Activated CD8-positive, alpha-beta memory T cell treated with anti-CD3 and anti-CD28 coated beads for 36 hours (primary cell): ENCODE data around the gene RAPH1. TPM values are rescaled to one million over a fixed set of nuclear protein-coding genes. Genes with fewer than 3 reads are reported as not detected.
"Not testable (repeated sequence)": the region's sequence is repeated elsewhere in the genome, so short reads cannot be mapped to it uniquely, and the experiment has no call there.

ENCODE experiments used
- CTCF ChIA-PET: fragments of 350-600 bp; sonication (Branson Sonifier 250); formaldehyde crosslinking; loops from one replicate; lab custom pipeline; 2021; ENCODE audit warnings: antibody characterized with exemption; lab: Charles Lee
- POLR2A ChIA-PET: fragments of 350-600 bp; sonication (Branson Sonifier 250); formaldehyde crosslinking; loops from one replicate; lab custom pipeline; 2021; ENCODE audit warnings: antibody characterized with exemption; lab: Charles Lee
- total RNA-seq, 2 experiments: library from RNA; stranded (reverse); gene quantifications; one replicate each; pipeline ENCODE4 v1.2.3, GENCODE V29; 2021

RAPH1 gene
- total RNA-seq, 2 experiments from 2014 or later = 1.5 to 2.6 TPM

DNA sequence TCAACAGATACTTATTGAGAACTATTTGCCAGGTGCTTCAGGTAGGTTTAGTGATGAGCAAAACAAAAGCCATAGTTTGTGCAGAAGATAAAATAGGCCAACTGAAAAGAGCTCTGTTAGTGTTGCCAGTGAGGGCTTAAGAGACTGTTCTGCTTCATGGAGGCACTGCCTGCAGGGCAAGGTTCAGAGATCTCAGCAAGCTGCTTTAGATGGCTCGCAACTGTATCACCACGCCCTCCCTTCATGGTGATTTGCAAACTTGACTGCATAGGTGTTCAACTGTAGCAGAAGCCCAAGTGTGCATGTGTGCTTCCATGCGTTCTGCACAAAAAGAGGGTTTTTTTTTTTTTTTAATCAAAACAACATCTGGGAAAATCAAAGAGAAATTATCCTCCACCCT, 84.5 kb downstream of the RAPH1 start:
- CTCF ChIA-PET = no interaction called here
- POLR2A ChIA-PET = no interaction called here

DNA sequence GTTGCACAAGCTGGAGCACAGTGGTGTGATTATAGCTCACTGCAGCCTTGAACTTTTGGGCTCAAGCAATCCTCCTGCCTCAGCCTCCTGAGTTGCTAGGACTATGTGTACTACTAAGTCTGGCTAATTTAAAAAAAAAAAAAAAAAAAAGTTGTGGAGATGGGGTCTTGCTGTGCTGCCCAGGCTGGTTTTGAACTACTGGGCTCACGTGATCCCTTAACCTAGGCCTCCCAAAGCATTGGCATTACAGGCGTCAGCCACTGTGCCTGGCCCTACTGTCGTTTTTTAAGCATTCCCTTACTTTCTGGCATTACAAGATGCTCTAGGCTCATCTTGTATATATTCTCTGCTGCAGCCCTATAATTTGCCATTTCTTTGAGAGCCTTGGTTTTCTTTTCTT, 88.3 kb downstream of the RAPH1 start:
- POLR2A ChIA-PET = interaction anchor here (0.6 kb wide), 1 partner anchor 220 kb away, joined by 3 read pairs; no protein-coding TSS in a partner anchor
- CTCF ChIA-PET = no interaction called here

DNA sequence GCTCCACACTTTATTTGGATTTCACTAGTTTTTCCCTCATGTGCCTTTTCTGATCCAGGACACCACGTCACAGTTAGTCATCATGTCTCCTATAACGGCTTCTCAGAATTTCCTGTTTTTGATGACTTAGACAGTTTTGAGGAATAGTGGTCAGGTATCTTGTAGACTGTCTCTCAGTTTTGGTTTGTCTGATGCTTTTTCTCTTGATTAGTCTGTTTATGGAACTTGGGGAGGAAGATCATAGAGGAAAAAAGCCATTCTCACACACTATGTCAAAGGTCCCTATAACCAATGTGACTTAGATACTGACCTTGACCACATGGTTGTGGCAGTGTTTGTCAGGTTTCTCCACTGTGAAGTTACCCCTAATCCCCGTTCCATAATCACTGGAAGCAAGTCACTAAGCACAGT, 89.0 kb downstream of the RAPH1 start:
- ChIA-PET POLR2A (interaction anchor here (0.6 kb wide), 1 partner anchor 220 kb away, joined by 3 read pairs; no protein-coding TSS in a partner anchor), CTCF (no interaction called here)

DNA sequence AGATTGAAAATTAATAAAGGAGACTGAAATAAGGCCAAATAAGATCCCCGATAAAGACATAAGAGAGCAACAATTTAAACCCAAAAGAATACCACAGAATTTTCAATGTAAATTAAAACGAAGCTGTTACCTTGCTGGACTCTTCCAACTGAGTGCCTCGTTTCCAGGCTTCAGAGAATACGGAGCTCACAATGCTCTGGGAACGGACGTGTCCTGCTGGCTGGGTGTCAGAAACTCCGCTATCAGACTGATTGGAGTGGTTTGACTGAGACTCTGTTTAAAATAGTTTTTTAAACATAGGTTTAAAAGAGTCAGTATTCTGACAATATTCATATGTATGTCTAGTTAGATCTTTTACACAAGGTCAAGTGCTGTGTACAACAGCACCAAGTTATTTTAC, 90.4 kb downstream of the RAPH1 start:
- POLR2A ChIA-PET = no interaction called here
- CTCF ChIA-PET = no interaction called here

DNA sequence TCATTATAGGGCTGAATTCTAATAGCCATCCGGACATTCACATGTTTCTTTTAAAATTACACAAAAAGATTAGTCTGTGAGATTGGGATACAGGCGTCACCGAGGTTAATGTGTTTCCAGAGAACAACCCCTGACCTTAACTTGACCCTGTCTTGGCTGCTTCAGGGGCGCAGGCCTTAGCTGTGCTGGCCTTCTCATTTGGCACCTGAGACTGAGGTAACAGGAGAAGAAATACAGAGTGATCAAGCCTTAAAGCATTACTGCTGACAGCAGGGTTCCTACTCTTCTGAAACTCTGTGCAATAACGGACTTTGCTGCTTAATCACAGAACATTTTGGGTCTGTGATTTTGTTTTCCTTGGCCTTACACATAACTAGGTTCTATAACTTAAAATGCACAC, 92.6 kb downstream of the RAPH1 start:
- CTCF ChIA-PET = no interaction called here
- POLR2A ChIA-PET = no interaction called here

DNA sequence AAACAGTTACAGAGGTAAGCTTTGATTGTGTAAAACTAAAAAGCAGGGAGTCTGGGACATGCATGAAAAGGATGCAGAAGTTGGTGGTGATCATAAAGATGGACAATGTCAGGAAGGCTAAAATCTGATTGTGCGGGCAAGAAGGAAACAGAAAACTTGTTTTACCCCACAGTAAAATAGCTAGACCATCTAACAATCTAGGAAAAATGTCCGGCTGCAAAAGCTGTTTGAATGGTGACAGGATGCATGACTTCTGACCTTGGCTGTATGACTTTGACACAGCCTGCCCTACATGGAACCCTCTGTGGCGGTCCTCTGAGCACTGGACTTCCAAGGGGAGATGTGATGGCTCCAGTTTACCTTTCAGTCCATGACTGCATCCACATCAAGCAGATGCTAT, 93.6 kb downstream of the RAPH1 start:
- ChIA-PET CTCF (no interaction called here), POLR2A (no interaction called here)

GRCh38 chr2:203440671-203441070, 94.4 kb downstream of the RAPH1 start:
- POLR2A ChIA-PET = no interaction called here
- CTCF ChIA-PET = no interaction called here

DNA sequence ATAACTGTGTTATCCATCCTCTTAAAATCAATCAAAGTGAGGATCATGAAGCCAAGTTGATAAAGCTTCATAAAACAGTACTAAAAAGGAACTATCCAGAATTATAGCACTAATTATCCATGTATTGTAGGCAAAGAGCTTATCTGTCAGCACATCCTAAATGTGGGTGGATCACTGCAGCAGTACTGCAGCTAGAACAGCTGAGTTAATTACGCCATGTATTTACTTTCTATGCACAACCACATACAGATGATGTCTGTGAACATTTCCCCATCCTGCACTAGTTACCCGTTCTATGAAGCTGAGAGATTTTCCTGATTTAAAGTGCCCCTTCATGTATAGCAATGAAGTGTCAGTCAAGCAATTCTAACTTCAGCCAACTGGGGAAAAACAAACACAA, 96.6 kb downstream of the RAPH1 start:
- ChIA-PET POLR2A (no interaction called here), CTCF (no interaction called here)

GRCh38 chr2:203437511-203437910, 97.6 kb downstream of the RAPH1 start:
- CTCF ChIA-PET = no interaction called here
- POLR2A ChIA-PET = no interaction called here

- POLR2A ChIA-PET = no interaction called here
- CTCF ChIA-PET = no interaction called here
Measured at GRCh38 chr2:203436496-203436895, 98.6 kb downstream of the RAPH1 start.

- ChIA-PET POLR2A (no interaction called here), CTCF (interaction anchor here (0.5 kb wide), 1 partner anchor 859 kb away, joined by 5 read pairs; no protein-coding TSS in a partner anchor)
Measured at GRCh38 chr2:203432811-203433210, 102.3 kb downstream of the RAPH1 start.

- POLR2A ChIA-PET = no interaction called here
- CTCF ChIA-PET = interaction anchor here (1.1 kb wide), 1 partner anchor 11 kb away, joined by 3 read pairs; no protein-coding TSS in a partner anchor
Measured at GRCh38 chr2:203431391-203432185, 103.5 kb downstream of the RAPH1 start.

DNA sequence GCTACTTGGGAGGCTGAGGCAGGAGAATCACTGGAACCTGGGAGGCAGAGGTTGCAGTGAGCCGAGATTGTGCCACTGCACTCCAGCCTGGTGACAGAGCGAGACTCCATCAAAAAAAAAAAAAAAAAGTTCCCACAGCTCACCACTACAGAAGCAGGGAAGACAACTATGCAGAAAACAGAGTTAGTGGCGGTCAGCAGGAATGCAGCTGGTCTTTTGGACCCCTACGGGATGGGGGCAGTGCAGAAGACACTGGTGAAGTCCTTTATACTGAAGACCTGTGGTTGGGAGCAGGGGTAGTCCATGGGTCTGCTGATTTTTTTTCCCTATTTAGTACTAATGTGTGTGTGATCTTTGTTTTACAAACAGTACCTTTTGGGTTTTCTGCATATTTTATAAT, 105.5 kb downstream of the RAPH1 start:
- POLR2A ChIA-PET, CTCF ChIA-PET: not testable (repeated sequence)

- CTCF ChIA-PET = interaction anchor here (1.1 kb wide), 1 partner anchor 259 kb away, joined by 4 read pairs; no protein-coding TSS in a partner anchor
Measured at GRCh38 chr2:203427061-203427460, 108.0 kb downstream of the RAPH1 start.

DNA sequence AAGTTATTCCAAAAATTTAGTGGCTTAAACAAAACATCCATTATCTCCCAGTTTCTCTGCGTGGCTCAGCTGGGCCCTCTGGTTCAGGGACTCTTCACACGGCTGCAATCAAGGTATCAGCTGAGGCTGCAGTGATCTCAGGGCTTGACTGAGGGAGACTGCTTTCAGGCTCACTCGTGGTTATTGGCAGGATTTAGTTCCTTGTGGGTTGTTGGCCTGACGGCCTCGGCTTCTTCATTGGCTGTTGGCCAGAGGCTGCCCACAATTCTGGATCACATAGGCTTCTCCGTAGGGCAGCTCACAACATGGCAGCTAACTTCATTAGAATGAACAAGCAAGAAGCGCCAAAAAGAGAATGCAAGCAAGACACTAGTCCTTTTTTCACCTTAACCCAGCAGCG, 116.8 kb downstream of the RAPH1 start:
- POLR2A ChIA-PET = no interaction called here
- CTCF ChIA-PET = no interaction called here

More at GRCh38 chr2:203427061-203427460, 108.0 kb downstream of the RAPH1 start:
- POLR2A ChIA-PET = no interaction called here

GRCh38 chr2:203413796-203414195, 121.3 kb downstream of the RAPH1 start:
- ChIA-PET POLR2A (no interaction called here), CTCF (interaction anchor here (1.0 to 1.4 kb wide), 2 partner anchors 11 to 22 kb away, joined by 3 read pairs; no protein-coding TSS in a partner anchor)

GRCh38 chr2:203412546-203413331, 122.4 kb downstream of the RAPH1 start:
- POLR2A ChIA-PET = no interaction called here
- CTCF ChIA-PET = no interaction called here

GRCh38 chr2:203407496-203407895, 127.6 kb downstream of the RAPH1 start:
- POLR2A ChIA-PET = no interaction called here
- CTCF ChIA-PET = no interaction called here

DNA sequence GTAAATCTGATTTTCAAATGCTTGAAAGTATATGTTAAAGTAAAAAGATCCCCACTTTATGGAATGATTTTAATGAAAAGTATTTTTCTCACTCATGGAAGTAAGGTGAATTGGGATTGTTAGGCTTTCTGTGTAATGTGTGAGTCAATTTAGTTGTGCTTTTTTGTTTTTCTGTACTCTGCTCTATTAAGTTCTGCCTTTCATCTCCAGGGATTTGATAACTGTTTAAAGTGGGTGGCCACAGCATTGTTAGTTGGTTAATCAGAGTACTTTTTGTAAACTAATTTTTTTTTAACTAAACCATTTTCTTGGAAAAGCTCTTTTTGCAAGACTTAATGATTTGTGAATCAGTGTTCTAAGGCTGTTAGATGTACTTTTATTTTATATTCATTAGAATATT, 130.1 kb downstream of the RAPH1 start:
- POLR2A ChIA-PET = interaction anchor here (0.6 kb wide), 1 partner anchor 355 kb away, joined by 3 read pairs; no protein-coding TSS in a partner anchor
- CTCF ChIA-PET = no interaction called here
